Measurements from ENCODE around the gene CD59.
"Not testable (repeated sequence)": the region's sequence is repeated elsewhere in the genome, so short reads cannot be mapped to it uniquely, and the experiment has no call there.

Gene CD59

GRCh38 chr11:33692541-33692940 is 43.7 kb downstream of the CD59 start:
- DNase-seq, result no peak

DNA sequence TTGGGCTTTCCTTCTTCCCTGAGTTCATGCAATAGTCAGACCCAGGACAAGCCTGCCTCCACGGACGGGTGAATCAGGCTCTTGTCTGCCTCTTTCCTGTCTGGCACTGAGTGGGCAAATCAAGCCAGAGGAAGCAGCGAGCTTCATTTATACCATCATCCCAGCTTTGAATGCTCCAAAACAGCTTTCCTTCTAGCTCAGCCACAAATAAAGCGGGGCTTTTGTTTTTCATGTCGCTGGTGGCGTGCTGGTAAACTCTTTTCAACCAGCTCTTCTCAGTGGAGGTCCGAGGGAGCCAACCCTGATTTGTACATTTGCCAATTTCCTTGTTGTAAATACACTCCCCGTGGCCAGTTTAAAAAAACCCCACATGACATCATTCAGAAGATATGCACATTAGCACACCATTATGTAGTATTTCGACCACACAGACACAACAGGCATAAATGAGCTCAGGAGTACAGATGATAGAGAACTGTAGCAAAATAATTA is 44.2 kb downstream of the CD59 start:
- DNase-seq, result no peak

- no peak for DNase-seq
Measured at GRCh38 chr11:33691066-33691864, 45.0 kb downstream of the CD59 start.

DNA sequence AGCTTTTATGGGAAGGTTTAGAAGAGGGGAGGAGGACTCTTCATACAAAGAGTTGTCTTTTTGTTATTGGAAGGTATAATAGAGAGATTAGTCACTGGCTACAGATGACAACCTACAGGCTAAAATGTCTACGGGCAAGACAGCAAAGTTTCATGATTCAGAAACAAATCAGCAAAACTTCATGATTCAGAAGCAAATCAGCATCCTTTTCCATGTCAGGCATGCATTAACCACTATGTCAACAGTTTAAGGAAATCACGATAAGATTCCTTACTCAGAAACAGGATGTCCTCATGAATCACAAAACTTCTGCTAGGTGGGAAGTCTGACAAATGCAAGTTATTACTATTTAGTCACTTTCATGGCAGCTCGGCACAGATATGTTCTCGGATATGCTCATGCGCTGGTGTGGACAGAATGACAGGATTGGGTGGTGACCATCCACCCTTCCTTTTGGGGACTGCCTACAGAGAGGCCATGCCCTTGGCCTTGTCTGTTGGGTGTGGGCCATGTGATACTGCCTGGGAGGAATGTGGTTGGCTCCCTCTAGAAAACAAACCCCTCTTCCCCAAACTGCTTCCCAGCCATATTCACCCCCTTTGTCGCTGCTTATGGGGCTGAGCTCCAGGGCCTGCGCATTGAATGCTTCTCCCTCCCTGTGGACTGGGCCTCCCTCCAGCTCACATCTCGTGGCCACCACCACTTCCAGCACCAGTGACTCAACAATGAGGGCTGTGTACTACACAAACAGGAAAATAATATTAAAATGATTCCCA is 45.7 kb downstream of the CD59 start:
- DNase-seq, result no peak

- DNase-seq, result no peak
Measured at GRCh38 chr11:33689501-33689900, 46.7 kb downstream of the CD59 start.

- DNase-seq, result no peak
Measured at GRCh38 chr11:33689085-33689484, 47.1 kb downstream of the CD59 start.

DNA sequence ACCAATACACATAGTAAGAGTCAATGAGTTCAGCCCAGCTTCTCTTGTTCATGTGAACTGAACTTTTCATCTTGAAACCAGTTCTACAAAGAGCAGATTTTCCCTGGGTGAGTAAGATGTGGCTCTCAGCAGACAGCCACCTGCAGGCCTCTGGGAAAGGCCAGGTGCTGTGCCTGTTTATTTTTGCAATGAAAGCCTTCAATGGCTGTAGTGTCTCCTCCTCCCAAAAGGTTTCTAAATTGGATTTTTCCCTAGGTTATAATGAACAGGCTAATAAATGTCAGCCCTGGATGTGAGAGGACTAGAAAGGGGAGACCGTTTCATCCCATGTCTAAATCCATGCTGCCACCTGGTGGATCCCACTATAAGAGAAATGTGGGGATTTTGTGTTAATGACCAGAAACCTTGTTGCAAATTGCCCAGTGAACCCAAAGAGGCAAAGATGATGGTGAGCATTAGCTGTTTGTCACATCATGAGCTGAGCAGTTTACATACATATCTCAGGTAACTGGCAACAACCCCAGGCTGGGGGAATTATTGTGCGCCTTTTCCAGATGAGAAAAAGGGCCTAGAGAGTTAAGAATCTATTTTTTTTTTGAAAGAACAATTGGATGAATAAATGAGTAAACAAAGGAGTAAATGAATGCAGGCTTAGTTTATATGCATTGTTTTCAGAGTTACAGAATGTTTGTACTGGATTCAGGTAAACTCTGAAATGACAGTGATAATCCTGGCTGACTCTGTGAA is 48.3 kb downstream of the CD59 start:
- DNase-seq, result no peak

- no peak for DNase-seq
Measured at GRCh38 chr11:33685082-33685481, 51.1 kb downstream of the CD59 start.

DNA sequence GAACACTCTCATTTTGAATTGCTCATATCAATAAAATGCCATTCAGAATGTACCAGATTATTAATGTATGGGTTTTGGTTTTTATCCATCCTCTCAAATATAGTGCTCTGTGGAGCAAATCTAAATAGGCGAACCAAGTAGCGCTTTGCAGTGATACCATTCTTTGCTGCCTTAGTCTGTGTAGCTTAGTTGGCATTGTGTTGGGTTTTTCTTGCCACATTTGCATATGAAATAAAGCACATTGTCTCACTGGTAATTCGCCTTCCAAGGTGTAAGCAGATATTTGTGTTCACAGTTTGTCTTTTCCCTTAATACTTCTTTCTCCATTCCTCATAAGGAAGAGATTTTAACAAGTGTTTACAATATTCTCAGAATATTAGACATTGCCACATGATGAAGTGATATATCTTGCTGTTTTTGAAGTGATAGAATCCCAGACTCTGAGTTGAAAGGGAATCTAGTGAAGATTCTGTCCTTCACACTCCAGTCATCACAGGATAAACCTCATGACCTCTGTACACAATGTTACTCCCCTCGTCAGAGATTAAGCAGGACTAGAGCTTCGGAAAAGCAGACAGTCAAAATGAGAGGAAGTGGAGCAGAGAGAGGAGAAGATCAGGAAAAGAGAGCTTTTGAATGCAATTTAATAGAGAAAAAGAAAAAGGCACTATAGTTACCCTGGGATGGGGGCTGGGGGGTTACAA is 52.1 kb downstream of the CD59 start:
- DNase-seq, result no peak

DNA sequence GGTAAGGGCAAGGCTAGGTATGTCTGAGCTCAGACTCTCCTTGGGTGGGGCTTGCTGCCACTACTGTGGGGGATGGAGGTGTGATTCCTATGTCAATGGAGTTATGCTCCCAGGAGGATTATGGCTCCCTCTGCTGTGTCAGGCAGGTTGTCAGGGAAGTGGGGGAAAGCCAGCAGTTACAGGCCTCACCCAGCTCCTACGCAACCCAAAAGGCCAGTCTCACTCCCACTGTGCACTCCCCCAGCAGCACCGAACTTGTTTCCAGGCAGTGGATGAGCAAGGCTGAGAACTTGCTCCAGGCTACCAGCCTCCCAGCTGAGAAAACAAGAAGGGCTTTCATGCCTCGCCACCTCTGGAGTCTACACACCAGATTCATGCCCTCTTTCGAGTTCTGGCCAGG is 53.8 kb downstream of the CD59 start:
- no peak for DNase-seq

DNA sequence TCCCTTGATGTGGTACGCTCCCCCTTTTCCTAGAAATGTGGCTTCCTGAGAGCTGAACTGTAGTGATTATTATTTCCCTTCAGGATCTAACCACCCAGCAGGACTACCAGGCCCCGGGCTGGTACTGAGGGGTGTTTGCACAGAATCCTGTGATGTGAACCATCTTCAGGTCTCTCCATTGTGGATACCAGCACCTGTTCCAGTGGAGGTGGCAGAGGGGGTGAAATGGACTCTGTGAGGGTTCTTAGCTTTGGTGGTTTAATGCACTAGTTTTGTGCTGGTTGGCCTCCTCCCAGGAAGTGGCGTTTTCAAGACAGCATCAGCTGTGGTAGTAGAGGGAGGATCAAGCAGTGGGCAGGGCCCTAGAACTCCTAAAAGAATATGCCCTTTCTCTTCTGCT is 54.2 kb downstream of the CD59 start:
- no peak for DNase-seq

DNA sequence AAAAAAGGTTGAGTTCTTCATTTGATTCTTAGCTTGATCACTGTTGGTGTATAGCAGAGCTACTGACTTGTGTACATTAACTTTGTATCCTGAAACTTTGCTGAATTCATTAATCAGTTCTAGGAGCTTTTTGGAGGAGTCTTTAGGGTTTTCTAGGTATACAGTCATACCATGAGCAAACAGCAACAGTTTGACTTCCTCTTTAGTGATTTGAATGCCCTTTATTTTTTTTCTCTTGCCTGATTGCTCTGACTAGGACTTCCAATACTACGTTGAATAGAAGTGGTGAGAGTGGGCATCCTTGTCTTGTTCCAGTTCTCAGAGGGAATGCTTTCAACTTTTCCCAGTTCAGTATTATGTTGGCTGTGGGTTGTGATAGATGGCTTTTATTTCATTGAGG is 57.6 kb downstream of the CD59 start:
- DNase-seq, result not testable (repeated sequence)

DNA sequence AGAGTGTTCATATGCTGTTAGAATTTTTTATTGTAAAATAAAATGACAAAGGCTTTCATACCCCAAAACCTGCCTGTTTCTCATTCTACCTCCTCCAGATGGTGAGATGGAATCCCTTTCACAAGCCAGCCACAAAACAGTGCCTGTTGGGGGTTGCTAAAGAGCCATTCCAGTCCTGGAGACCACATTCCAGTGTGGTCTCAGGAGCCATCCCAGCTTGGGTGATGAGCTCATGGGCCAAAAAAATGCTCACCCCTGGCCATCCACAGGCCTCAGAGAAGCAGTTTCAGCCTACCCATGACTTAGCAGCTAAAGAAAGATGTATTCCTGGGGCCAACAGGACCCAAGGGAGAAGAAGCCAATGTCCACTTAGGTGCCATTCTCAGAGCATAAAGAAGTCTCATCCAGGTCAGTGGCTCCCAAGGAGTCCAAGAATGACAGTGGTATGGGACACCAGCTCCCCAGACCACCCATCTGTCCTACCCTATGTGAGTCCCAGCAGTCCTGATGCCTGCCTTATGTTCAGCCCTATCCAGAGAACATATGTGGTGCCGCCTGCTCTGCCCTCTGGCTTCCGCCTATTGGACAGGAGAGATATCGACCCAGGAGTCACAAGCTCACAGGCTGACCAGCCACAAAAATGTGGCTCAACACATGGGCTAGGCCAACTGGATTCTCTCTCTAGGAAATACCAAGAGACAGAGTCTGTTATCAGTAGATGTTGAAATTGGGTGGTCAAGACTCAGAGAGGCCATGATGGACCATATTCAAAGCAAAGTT is 62.0 kb downstream of the CD59 start:
- DNase-seq, result no peak

GRCh38 chr11:33672273-33672672 is 64.0 kb downstream of the CD59 start:
- no peak for DNase-seq

DNA sequence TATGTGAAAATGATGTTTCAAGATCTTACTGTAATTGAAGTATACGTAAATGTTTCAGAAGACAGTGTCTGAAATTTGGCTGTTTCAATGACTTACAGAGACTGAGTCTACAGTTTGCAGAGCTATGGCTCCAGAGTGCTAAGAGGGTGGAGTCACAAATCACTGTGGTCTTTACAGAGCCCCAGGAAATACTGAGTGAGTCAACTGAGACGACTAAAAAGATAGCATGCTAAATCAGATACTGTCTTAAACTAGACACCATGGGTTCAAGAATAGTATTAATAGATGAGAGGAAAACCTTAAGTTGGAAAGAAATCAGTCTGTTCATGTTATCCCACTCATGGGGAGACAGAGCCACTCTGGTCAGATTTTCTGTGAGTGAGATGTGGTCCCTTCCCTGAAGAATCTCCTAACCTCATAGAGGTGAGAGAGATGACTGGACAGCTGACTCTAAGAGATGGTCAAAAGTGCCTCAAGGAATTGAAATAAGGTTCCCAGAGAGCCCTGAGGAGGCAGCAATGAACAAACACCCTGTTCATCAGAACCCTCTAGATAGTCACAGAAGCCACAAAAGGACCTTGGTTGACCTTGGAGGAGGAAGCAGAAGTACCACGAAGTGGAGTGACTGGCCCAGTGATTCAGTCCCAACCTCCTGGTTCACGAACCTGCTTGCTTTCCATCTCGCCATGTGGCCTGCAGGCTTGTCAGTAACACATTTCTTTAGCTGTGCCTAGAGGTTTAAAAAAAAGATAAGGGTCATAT is 65.8 kb downstream of the CD59 start:
- no peak for DNase-seq

GRCh38 chr11:33669598-33670249 is 66.5 kb downstream of the CD59 start:
- DNase-seq, result no peak

DNA sequence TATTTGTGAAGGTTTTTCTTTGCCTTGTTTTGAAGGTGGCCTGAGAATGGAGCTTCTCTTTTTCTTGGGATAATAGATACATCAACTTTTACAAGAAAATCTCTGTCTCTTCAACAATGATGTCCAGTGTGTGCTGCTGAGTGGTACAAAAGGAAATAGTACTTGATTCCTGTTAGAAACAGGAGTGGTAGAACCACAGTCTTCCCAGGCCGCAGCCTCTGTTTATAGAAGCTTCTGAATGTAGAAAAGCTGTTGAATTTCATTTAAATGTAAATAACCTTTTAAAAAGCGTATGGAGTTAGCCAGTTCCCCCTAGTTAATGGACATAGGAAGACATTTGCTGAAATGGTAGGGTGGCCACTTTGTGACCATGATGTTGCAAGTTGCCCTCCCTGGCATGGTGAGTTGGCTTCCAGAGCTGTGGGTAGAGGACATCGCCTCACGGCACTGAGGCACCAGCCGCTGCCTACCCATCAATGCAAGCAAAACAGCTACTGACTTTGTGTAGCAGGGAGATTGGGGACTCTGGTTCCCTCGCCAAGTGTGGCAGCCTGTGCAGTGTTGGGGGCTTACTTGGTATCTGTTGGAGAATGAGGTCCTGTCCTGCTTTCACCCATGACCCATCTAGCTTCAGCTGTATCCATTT is 67.1 kb downstream of the CD59 start:
- no peak for DNase-seq

GRCh38 chr11:33668468-33668825 is 67.8 kb downstream of the CD59 start:
- no peak for DNase-seq

GRCh38 chr11:33667819-33668467 is 68.3 kb downstream of the CD59 start:
- no peak for DNase-seq

Measured in CD4-positive, alpha-beta T cell treated with Interleukin-21 for 1 hour (primary cell).